HG03575 (cell line): ENCODE results near the gene CEP112.
"Not testable (repeated sequence)": the region's sequence is repeated elsewhere in the genome, so short reads cannot be mapped to it uniquely, and the experiment has no call there.

Source experiments
- ATAC-seq: cut with Tn5 transposase; IDR thresholded peaks from one replicate; pipeline ENCODE4 v1.9.1; 2021; ENCODE audit not compliant: unreplicated experiment, insufficient number of reproducible peaks, low FRiP score; ENCODE audit errors: extremely low read depth

The CEP112 gene

GRCh38 chr17:65867014-65867413, 324.9 kb downstream of the CEP112 start:
- no peak for ATAC-seq

- ATAC-seq, result no peak
These were observed 326.1 kb downstream of the CEP112 start for GRCh38 chr17:65865715-65866425.

- ATAC-seq, result no peak
These were observed 327.5 kb downstream of the CEP112 start for GRCh38 chr17:65864394-65864793.

DNA sequence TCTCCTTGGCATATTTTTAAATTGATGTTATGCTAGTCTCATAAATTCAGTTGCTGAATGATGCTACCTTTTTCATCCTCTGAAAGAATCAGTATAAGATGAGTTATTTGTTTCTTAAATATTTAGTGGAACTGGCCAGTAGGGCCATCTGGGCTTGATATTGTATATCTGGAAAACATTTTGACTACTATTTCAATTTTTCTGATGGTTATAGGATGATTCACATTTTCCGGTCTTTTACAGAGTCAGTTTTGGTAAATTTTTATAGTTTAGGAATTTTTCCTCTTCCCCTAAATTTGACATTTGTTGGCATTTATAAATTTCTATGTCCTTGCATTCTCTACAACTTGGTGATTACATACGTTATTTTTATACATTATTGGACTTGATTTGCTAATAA, 334.2 kb downstream of the CEP112 start:
- no peak for ATAC-seq

GRCh38 chr17:65856865-65857264, 335.1 kb downstream of the CEP112 start:
- no peak for ATAC-seq

GRCh38 chr17:65855675-65856074, 336.3 kb downstream of the CEP112 start:
- ATAC-seq, result no peak

- ATAC-seq, result no peak
These were observed 336.7 kb downstream of the CEP112 start for GRCh38 chr17:65855245-65855644.

DNA sequence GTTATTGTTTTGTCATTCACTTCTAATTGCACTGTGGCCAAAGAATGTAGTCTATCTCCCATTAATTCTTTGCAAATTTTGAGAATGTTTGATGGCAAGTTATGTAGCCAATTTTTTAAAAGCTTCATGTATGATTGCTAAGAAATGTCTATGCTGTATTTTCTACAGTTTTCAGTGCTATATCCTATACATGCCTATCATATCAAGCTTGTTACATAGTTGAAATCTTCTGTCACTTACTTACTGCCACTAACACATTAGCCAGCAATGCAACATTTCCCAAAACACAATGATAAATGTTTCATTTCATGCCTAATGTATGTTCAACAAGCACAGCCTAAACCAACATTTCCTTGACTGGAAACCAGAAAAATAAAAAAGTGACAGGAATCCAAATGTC, 338.1 kb downstream of the CEP112 start:
- no peak for ATAC-seq

DNA sequence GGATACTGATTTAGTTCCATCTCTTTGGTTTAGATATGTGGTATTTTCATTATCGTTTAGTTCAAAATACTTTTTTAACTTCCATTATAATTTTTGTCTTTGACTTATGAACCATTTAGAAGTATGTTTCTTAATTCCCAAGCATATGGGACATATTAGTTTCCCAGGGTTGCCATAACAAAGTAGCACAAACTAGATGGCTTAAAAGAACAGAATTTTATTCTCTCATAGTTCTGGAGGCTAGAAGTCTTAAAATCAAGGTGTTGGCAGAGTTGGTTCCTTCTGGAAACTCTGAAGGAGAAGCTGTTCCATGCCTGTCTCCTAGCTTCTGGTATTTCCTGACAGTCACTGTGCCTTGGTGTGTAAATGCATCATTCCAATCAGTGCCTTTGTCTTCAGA, 339.0 kb downstream of the CEP112 start:
- ATAC-seq, result no peak

GRCh38 chr17:65851965-65852736, 339.8 kb downstream of the CEP112 start:
- no peak for ATAC-seq

GRCh38 chr17:65850486-65850885, 341.4 kb downstream of the CEP112 start:
- ATAC-seq, result no peak

DNA sequence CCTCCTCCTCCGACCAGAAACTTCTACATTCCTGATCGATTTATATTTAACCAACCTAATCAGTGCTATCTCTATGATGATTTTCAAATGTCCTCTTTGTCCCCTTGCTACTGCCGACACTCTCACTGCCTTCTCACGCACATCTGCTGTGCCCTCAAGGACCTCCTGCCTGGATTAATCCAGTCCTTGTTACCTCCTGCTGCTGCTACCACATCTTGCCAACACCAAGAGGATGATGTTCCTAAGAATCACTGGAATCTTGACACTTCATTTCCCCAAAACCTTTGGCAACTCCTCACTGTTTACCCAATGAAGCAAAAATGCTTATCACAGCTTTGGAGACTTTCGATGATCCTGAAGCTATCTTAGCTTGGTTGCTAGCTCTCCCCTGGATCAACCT, 343.2 kb downstream of the CEP112 start:
- no peak for ATAC-seq

DNA sequence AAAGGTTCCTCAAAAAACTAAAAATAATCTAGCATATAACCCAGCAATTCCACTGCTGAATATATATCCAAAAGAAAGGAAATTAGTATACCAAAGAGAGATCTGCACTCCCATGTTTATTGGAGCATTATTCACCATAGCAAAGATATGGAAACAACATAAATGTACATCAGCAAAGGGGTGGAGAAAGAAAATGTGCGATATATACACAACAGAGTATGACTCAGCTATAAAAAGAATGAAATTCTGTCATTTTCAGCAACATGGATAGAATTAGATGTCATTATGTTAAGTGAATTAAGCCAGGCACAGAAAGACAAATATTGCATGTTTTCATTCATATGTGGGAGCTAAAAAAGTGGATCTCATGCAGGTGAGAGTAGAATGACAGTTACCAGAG, 350.8 kb downstream of the CEP112 start:
- ATAC-seq, result no peak

DNA sequence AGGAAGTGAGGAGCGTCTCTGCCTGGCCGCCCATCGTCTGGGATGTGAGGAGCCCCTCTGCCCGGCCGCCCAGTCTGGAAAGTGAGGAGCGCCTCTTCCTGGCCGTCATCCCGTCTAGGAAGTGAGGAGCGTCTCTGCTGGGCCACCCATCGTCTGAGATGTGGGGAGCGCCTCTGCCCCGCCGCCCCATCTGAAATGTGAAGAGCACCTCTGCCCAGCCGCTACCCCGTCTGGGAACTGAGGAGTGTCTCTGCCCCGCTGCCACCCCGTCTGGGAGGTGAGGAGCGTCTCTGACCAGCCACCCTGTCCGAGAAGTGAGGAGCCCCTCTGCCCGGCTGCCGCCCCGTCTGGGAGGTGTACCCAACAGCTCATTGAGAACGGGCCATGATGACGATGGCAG, 354.7 kb downstream of the CEP112 start:
- not testable (repeated sequence) for ATAC-seq

GRCh38 chr17:65833214-65833613, 358.7 kb downstream of the CEP112 start:
- ATAC-seq, result no peak

- ATAC-seq, result no peak
These were observed 361.6 kb downstream of the CEP112 start for GRCh38 chr17:65830356-65830755.

GRCh38 chr17:65826577-65826976, 365.4 kb downstream of the CEP112 start:
- ATAC-seq, result not testable (repeated sequence)

DNA sequence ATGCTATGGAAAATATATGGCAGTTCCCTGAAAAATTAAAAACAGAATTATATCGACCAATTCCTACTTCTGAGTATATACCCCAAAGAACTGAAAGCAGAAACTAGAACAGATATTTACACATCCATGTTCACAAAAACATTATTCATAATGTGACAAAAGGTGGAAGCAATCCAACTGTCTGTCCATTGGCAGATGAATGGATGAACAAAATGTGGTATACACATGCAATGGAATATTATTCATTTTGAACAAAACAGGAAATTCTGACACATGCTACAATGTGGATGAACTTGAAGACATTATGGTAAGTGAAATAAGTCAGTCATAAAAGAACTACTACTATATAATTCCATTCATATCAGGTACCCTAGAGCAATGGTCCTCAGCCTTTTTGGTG, 367.0 kb downstream of the CEP112 start:
- ATAC-seq, result no peak

- ATAC-seq, result no peak
These were observed 368.2 kb downstream of the CEP112 start for GRCh38 chr17:65823713-65824112.

DNA sequence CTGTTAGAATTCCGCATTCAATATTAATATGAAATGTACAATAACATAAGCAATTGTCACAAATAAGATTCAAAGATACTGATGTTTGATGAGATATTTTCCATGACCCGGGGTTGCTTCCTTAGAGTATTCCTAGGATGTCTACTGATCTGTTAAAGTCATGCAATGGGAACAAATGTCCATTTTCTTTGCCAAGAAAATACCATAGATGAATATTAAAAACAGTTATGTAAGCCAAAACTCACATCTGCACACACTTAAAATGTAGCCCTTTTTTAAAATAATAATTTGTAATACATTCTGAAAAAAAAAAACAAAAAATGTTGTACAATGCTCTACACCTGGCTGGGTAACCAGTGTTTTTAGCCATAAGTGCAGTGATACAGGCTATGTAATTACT, 371.1 kb downstream of the CEP112 start:
- no peak for ATAC-seq

DNA sequence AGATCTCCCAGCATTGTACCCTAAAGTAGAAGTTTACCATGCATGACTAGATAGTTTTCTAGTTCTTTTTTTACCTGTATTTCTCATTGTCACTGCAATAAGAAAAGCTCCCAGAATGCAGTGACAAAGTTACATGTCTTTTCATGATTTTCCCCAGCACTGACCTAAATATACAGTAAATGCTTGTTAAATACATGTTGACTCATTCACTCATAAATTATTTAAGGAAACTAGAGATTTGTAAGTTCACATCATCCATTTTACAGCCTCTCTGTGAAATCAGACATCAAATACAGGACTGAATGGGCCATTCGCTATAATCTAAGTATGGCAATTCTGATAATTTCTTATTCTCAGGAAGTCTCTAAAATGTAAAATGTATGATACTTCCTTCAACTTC, 371.6 kb downstream of the CEP112 start:
- no peak for ATAC-seq
